ENCODE data around the gene FKBP14. TPM values are rescaled to one million over a fixed set of nuclear protein-coding genes. Genes with fewer than 3 reads are reported as not detected.

Gene FKBP14
- total RNA-seq, 1 experiment from 2014 or later, result 11.5 TPM

- Histone ChIP-seq H3K14ac (ENCODE audit: insufficient read depth, low read length) (no peak overlapping the region), H2BK5ac (ENCODE audit: insufficient read length, low read length) (no peak overlapping the region), H3K9me3 (ENCODE audit: control insufficient read depth, low read depth, low read length) (no peaks in the 10 kb centered on the region), H3K9ac (ENCODE audit: extremely low read depth, insufficient read length, low read length) (no peak overlapping the region), H4K5ac (ENCODE audit: insufficient read length, low read depth, low read length) (no peak overlapping the region), H3K79me2 (ENCODE audit: insufficient read depth, low read length) (no peaks in the 10 kb centered on the region), H3K79me1 (ENCODE audit: insufficient read depth, low read depth, low read length, poor library complexity, severe bottlenecking) (no peaks in the 10 kb centered on the region), H4K8ac (replicated peaks; ENCODE audit: insufficient read length, low read depth, low read length) (no peak overlapping the region), H3K56ac (ENCODE audit: insufficient read length, low read depth, low read length) (no peak overlapping the region), H3K4me2 (ENCODE audit: insufficient read depth, insufficient read length, low read length) (no peak overlapping the region), H2BK120ac (ENCODE audit: low read depth, low read length, poor library complexity, severe bottlenecking) (no peak overlapping the region), H3K18ac (ENCODE audit: insufficient read length, low read depth, low read length) (no peak overlapping the region), H4K91ac (ENCODE audit: insufficient read length, low read depth, low read length) (no peak overlapping the region), H3K27ac (ENCODE audit: insufficient read length, low read depth, low read length) (no peak overlapping the region), H2BK15ac (ENCODE audit: low read depth, low read length) (no peak overlapping the region), H2BK12ac (ENCODE audit: insufficient read length, low read depth, low read length) (no peak overlapping the region), H2BK20ac (ENCODE audit: low read depth, low read length, poor library complexity, severe bottlenecking) (no peak overlapping the region), H2AFZ (ENCODE audit: low read length) (no peak overlapping the region), H3K27me3 (ENCODE audit: insufficient read depth, low read length) (no peaks in the 10 kb centered on the region), H3K23me2 (ENCODE audit: insufficient read length, low read depth, low read length, poor library complexity, severe bottlenecking) (no peaks in the 10 kb centered on the region), H3T11ph (ENCODE audit: low read length) (no peak overlapping the region), H3K23ac (ENCODE audit: insufficient read length, low read depth, low read length) (no peak overlapping the region), H2AK5ac (ENCODE audit: insufficient read length, low read length) (no peak overlapping the region), H4K20me1 (ENCODE audit: control insufficient read depth, insufficient read depth, insufficient read length) (no peaks in the 10 kb centered on the region), H3K4me1 (ENCODE audit: insufficient read depth, low read length) (no peaks in the 10 kb centered on the region), H3K4ac (ENCODE audit: low read depth, low read length) (no peak overlapping the region)
- Mint-ChIP-seq H3K27ac (peak overlapping the region in 1 of 3 experiments; percentile 24; a peak in 1 of 7 replicates), H3K4me1 (no peaks in the 10 kb centered on the region), H3K27me3 (ENCODE audit: low read depth) (no peaks in the 10 kb centered on the region), H3K9me3 (no peaks in the 10 kb centered on the region), H3K36me3 (ENCODE audit: insufficient read depth in 1 of 3, low read depth in 3 of 3) (peaks cover 2 to 12% (median 12%) of the 10 kb centered on the region in 3 experiments; a peak in 6 of 7 replicates), H3K4me3 (no peak overlapping the region)
- WGBS (ENCODE audit: extremely low coverage, insufficient read length, low lambda C conversion rate), result no CpG with 5 or more reads among the region's 1 CpG
- DNase-seq, result no peak
- TF ChIP-seq CTCF (conservative IDR thresholded peaks at IDR 0.05), result no peak
Observed at GRCh38 chr7:30070052-30070451, 43.5 kb upstream of the FKBP14 start.

Measured in H9 (cell line).